Measurements from ENCODE around the gene MPP2. TPM values are rescaled to one million over a fixed set of nuclear protein-coding genes. Genes with fewer than 3 reads are reported as not detected.

Gene MPP2
- total and polyA plus RNA-seq, 2 donors from 2014 or later: 1.2 to 2.7 TPM

GRCh38 chr17:43874293-43874692 lies 33.0 kb downstream of the MPP2 start:
- Histone ChIP-seq H3K9ac (ENCODE audit: low read length in 3 of 3) (no peak overlapping the region), H3K27ac (ENCODE audit: low read depth in 2 of 2, low read length in 2 of 2) (no peak overlapping the region), H3K27me3 (ENCODE audit: control insufficient read depth, insufficient read depth, low read length) (no peaks in the 10 kb centered on the region), H3K4me1 (ENCODE audit: control insufficient read depth in 2 of 3, insufficient read depth in 2 of 3, low read depth in 1 of 3, low read length in 3 of 3) (no peaks in the 10 kb centered on the region), H3K4me3 (ENCODE audit: low read length in 3 of 3) (no peak overlapping the region), H3K9me3 (ENCODE audit: control insufficient read depth in 2 of 3, insufficient read depth in 1 of 3, low read length in 3 of 3) (no peaks in the 10 kb centered on the region), H3K36me3 (ENCODE audit: control insufficient read depth in 2 of 3, insufficient read depth in 3 of 3, low read length in 3 of 3) (no peaks in the 10 kb centered on the region)
- DNase-seq (no peak), FAIRE-seq (no peak)
- intact Hi-C loops (cut with DNase I): no loop called here
- TF ChIP-seq CTCF (IDR thresholded peaks at IDR 0.05; ENCODE audit: borderline replicate concordance, extremely low read depth, insufficient read depth): no peak

DNA sequence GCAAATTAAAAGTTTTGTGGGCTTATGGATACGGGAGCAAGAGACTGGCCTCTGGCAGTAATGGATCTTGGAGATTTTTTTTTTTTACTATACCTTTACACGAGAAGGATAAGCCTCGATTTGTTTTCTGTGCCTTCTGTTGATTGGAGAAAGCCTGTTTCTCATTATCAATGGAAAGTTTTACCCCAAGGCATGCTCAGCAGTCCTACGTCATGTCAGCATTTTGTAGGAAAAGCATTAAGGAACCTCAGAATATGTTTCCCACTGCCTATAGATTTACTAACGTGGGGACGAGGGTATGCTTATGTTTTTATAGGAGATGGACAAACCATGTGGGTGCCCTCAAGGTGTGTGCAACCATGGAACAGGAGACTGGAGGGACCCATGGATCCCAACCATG lies 33.5 kb downstream of the MPP2 start:
- no peaks in the 10 kb centered on the region for H3K4me1 ChIP-seq (ENCODE audit: control insufficient read depth in 2 of 3, insufficient read depth in 2 of 3, low read depth in 1 of 3, low read length in 3 of 3)
- FAIRE-seq (no peak), DNase-seq (no peak)
- no peaks in the 10 kb centered on the region for H3K36me3 ChIP-seq (ENCODE audit: control insufficient read depth in 2 of 3, insufficient read depth in 3 of 3, low read length in 3 of 3)
- no peaks in the 10 kb centered on the region for H3K27me3 ChIP-seq (ENCODE audit: control insufficient read depth, insufficient read depth, low read length)
- TF ChIP-seq CTCF (IDR thresholded peaks at IDR 0.05; ENCODE audit: borderline replicate concordance, extremely low read depth, insufficient read depth): no peak
- H3K27ac ChIP-seq (ENCODE audit: low read depth in 2 of 2, low read length in 2 of 2): no peak overlapping the region
- intact Hi-C loops (cut with DNase I): no loop called here
- no peaks in the 10 kb centered on the region for H3K9me3 ChIP-seq (ENCODE audit: control insufficient read depth in 2 of 3, insufficient read depth in 1 of 3, low read length in 3 of 3)
- no peak overlapping the region for H3K4me3 ChIP-seq (ENCODE audit: low read length in 3 of 3)
- H3K9ac ChIP-seq (ENCODE audit: low read length in 3 of 3): no peak overlapping the region

- no peaks in the 10 kb centered on the region for H3K9me3 ChIP-seq (ENCODE audit: control insufficient read depth in 2 of 3, insufficient read depth in 1 of 3, low read length in 3 of 3)
- no peak for FAIRE-seq
- no peak for TF ChIP-seq CTCF (IDR thresholded peaks at IDR 0.05; ENCODE audit: borderline replicate concordance, extremely low read depth, insufficient read depth)
- DNase-seq: no peak
- H3K27me3 ChIP-seq (ENCODE audit: control insufficient read depth, insufficient read depth, low read length): no peaks in the 10 kb centered on the region
- intact Hi-C loops (cut with DNase I): no loop called here
- H3K4me3 ChIP-seq (ENCODE audit: low read length in 3 of 3): no peak overlapping the region
- H3K9ac ChIP-seq (ENCODE audit: low read length in 3 of 3): no peak overlapping the region
- no peaks in the 10 kb centered on the region for H3K4me1 ChIP-seq (ENCODE audit: control insufficient read depth in 2 of 3, insufficient read depth in 2 of 3, low read depth in 1 of 3, low read length in 3 of 3)
- no peak overlapping the region for H3K27ac ChIP-seq (ENCODE audit: low read depth in 2 of 2, low read length in 2 of 2)
- no peaks in the 10 kb centered on the region for H3K36me3 ChIP-seq (ENCODE audit: control insufficient read depth in 2 of 3, insufficient read depth in 3 of 3, low read length in 3 of 3)
Observed at GRCh38 chr17:43873091-43873490, 34.2 kb downstream of the MPP2 start.
